KMS-11 (cell line): ENCODE measurements around the gene ICAM1.

Experiments used
- H2AFZ ChIP-seq: fragments of 200-600 bp; sonication (generic); 2 replicates; pipeline ENCODE4 v1.6.1; 2016; ENCODE audit warnings: antibody characterized with exemption, mixed run types, low read depth
- H3K27ac ChIP-seq: fragments of 200-600 bp; sonication (generic); 2 replicates; pipeline ENCODE4 v1.6.1; 2016; ENCODE audit warnings: mild to moderate bottlenecking, mixed run types
- H3K27me3 ChIP-seq: fragments of 200-600 bp; sonication (generic); 2 replicates; pipeline ENCODE4 v1.6.1; 2017; ENCODE audit warnings: mild to moderate bottlenecking, low read depth, mixed run types, moderate library complexity; ENCODE audit not compliant: insufficient read depth
- H3K36me3 ChIP-seq: fragments of 200-600 bp; sonication (generic); 2 replicates; pipeline ENCODE4 v1.6.1; 2017; ENCODE audit warnings: mild to moderate bottlenecking, mixed run types; ENCODE audit not compliant: insufficient read depth
- H3K4me1 ChIP-seq: fragments of 200-600 bp; sonication (generic); 2 replicates; pipeline ENCODE4 v1.6.1; 2016; ENCODE audit warnings: mild to moderate bottlenecking, low read depth, mixed run types; ENCODE audit not compliant: poor library complexity, severe bottlenecking
- H3K4me2 ChIP-seq: fragments of 200-600 bp; sonication (generic); 2 replicates; pipeline ENCODE4 v1.7.0; 2016; ENCODE audit warnings: mild to moderate bottlenecking, mixed run types
- H3K4me3 ChIP-seq: fragments of 200-600 bp; sonication (generic); IDR thresholded peaks from 2 replicates; pipeline ENCODE4 v1.6.1; 2017; ENCODE audit warnings: low read depth, low read length, mixed read lengths; ENCODE audit not compliant: insufficient read depth
- H3K79me2 ChIP-seq: fragments of 200-600 bp; sonication (generic); 2 replicates; pipeline ENCODE4 v1.6.1; 2016; ENCODE audit warnings: low read depth, mixed run types; ENCODE audit not compliant: insufficient read depth
- H3K9ac ChIP-seq: fragments of 200-600 bp; sonication (generic); 2 replicates; pipeline ENCODE4 v1.6.1; 2016; ENCODE audit warnings: mild to moderate bottlenecking, mixed run types
- H4K20me1 ChIP-seq: fragments of 200-600 bp; sonication (generic); 2 replicates; pipeline ENCODE4 v1.6.1; 2016; ENCODE audit warnings: mild to moderate bottlenecking, mixed run types; ENCODE audit not compliant: insufficient read depth
- TF ChIP-seq, protein P1 (sequence below): fragments of 200-600 bp; sonication (generic); conservative IDR thresholded peaks from 2 replicates; pipeline ENCODE4 v1.6.1; 2017; ENCODE audit warnings: low read depth, mild to moderate bottlenecking, antibody characterized with exemption, low read length, moderate library complexity, mixed read lengths

The ICAM1 gene

GRCh38 chr19:10270616-10271394 is at the start of gene ICAM1:
ICAM1 (plus strand) TSS chr19:10271120; CDS start chr19:10271160, 40 bp downstream.
- TF ChIP-seq, protein P1, sequence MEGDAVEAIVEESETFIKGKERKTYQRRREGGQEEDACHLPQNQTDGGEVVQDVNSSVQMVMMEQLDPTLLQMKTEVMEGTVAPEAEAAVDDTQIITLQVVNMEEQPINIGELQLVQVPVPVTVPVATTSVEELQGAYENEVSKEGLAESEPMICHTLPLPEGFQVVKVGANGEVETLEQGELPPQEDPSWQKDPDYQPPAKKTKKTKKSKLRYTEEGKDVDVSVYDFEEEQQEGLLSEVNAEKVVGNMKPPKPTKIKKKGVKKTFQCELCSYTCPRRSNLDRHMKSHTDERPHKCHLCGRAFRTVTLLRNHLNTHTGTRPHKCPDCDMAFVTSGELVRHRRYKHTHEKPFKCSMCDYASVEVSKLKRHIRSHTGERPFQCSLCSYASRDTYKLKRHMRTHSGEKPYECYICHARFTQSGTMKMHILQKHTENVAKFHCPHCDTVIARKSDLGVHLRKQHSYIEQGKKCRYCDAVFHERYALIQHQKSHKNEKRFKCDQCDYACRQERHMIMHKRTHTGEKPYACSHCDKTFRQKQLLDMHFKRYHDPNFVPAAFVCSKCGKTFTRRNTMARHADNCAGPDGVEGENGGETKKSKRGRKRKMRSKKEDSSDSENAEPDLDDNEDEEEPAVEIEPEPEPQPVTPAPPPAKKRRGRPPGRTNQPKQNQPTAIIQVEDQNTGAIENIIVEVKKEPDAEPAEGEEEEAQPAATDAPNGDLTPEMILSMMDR, result peak; percentile 13; the same call in 1 of the 2 replicates
- peak within 1 kb of the TSS; percentile 78 for H2AFZ ChIP-seq
- no peaks in the 10 kb centered on the region for H3K27me3 ChIP-seq
- peak within 1 kb of the TSS; percentile 64 for H3K9ac ChIP-seq
- no peaks in the 10 kb centered on the region for H4K20me1 ChIP-seq
- no peaks in the 10 kb centered on the region; the same call in 1 of the 2 replicates for H3K79me2 ChIP-seq
- H3K27ac ChIP-seq, result peak within 1 kb of the TSS; percentile 58
- peaks cover 25% of the 10 kb centered on the region for H3K4me1 ChIP-seq
- no peak within 1 kb of the TSS for H3K4me3 ChIP-seq
- peak within 1 kb of the TSS; percentile 67 for H3K4me2 ChIP-seq
- no peaks in the 10 kb centered on the region for H3K36me3 ChIP-seq

- H3K27ac ChIP-seq, result peak overlapping the region; percentile 97
Observed at GRCh38 chr19:10222201-10222890, 48.6 kb upstream of the ICAM1 start.

DNA sequence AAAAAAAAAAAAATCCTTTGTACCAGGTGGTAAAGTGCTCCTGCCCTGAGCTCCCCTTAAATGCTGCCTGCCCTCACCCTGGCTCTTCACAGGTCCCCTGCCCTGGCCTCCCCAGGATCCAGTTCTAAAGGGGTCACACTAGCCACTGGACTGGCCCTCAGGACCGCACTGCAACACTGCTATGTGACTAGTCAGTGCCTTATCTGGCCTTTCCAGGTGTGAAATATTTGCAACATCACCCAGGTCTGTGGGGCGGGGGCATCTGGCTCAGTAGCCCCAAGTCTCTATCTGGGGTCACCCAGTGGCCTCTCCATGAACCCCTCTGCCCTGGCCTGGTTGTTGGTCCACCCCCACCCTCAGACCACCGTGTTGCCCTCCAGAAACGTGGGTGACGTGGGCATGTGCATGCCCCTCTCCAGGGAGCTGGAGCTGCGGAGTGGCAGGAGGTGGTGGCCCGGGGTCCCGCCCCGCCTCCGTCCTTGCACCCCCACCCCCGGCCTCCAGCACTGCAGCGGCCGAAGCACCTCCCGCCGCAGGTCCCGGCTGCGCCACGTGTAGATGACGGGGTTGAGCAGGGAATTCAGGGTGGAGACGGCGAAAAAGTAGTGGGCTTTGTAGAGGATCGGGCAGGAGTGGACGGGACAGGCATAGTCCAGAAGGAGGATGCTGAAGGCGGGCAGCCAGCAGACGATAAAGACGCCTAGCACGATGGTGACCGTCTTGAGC is 47.3 kb upstream of the ICAM1 start:
- Histone ChIP-seq H3K9ac (no peak overlapping the region), H2AFZ (no peak overlapping the region), H3K4me3 (no peak overlapping the region), H3K36me3 (no peaks in the 10 kb centered on the region), H3K4me1 (peaks cover 81% of the 10 kb centered on the region), H3K79me2 (peaks cover 36% of the 10 kb centered on the region; the same call in 1 of the 2 replicates), H3K4me2 (peak overlapping the region; percentile 98; the same call in 1 of the 2 replicates), H3K27me3 (no peaks in the 10 kb centered on the region), H3K27ac (peak overlapping the region; percentile 97), H4K20me1 (no peaks in the 10 kb centered on the region)
- TF ChIP-seq, protein P1, result no peak

More at GRCh38 chr19:10222201-10222890, 48.6 kb upstream of the ICAM1 start:
- Histone ChIP-seq H2AFZ (peak overlapping the region; percentile 62), H3K9ac (peak overlapping the region; percentile 68), H3K4me1 (peaks cover 86% of the 10 kb centered on the region), H3K27me3 (no peaks in the 10 kb centered on the region), H4K20me1 (no peaks in the 10 kb centered on the region), H3K36me3 (no peaks in the 10 kb centered on the region), H3K79me2 (peaks cover 30% of the 10 kb centered on the region; the same call in 1 of the 2 replicates), H3K4me2 (peak overlapping the region; percentile 98), H3K4me3 (no peak overlapping the region)
- TF ChIP-seq, protein P1, result no peak

DNA sequence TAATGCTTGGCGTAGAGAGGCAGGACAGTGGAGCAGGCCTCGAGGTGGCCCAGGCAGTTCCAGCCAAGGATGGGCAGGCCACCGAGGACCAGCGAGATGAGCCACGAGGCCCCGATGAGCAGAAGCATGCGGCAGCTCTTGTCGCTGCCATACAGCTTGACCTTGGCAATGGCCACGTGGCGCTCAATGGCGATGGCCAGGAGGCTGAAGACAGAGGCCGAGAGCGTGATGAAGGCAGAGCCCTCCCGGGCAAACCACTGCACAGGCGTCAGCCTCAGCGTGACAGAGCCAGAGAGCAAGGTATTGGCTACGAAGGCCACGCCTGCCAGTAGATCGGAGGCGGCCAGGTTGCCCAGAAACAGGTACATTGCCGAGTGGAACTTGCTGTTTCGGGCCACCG is 46.6 kb upstream of the ICAM1 start:
- TF ChIP-seq, protein P1, result no peak
- Histone ChIP-seq H3K79me2 (peaks cover 42% of the 10 kb centered on the region), H3K36me3 (no peaks in the 10 kb centered on the region), H3K4me2 (no peak overlapping the region), H3K9ac (no peak overlapping the region), H2AFZ (no peak overlapping the region), H3K27me3 (no peaks in the 10 kb centered on the region), H3K4me1 (peaks cover 81% of the 10 kb centered on the region), H3K4me3 (no peak overlapping the region), H4K20me1 (no peaks in the 10 kb centered on the region), H3K27ac (peak overlapping the region; percentile 97; the same call in 1 of the 2 replicates)
